ENCODE results near the gene GDF15.
A peak's percentile ranks its signal among the peaks of the same experiment; 100 is the strongest.

Gene GDF15

DNA sequence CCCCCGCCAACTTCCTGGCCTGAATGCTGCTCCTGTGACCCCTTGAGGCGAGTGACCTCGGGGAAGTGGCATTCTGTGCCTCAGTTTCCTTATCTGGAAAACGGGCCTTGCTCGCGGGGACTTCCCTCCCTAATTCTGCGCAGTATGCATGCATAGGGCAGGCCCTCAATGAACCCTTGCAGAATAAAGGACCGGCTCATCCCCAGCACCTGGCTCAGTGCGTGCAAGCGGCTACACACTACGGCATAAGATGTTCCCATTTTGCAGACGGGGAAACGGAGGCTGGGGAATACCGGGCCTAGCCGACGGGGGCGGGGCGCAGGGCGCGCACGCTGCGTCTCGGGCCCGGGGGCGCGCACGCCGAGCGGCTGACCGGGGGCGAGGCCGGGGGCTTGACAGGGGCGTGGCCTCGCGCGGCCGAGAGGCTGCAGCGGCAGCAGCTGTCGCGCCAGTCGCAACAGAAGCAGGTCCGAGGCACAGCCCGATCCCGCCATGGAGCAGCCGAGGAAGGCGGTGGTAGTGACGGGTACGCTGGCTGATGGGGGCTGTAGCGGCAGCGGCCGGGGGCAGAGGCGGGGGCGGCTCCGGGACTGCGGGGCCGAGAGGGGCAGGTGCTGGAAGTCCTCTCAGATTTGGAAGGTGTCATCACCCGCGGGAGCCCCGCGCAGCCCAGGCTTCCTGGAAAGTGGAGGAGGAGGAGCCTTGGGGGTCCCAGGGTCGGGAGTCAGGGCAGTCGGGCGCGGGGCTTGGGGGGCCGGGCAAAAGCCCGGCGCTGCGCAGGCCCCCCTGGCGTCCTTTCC lies 45.6 kb upstream of the GDF15 start, which contains the start of gene PGPEP1 (continued):
- TF ChIP-seq, protein P1, sequence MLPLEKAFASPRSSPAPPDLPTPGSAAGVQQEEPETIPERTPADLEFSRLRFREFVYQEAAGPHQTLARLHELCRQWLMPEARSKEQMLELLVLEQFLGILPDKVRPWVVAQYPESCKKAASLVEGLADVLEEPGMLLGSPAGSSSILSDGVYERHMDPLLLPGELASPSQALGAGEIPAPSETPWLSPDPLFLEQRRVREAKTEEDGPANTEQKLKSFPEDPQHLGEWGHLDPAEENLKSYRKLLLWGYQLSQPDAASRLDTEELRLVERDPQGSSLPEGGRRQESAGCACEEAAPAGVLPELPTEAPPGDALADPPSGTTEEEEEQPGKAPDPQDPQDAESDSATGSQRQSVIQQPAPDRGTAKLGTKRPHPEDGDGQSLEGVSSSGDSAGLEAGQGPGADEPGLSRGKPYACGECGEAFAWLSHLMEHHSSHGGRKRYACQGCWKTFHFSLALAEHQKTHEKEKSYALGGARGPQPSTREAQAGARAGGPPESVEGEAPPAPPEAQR (tag by site-specific recombination; IDR thresholded peaks at IDR 0.05): no peak
- TF ChIP-seq PRDM1 (tag by site-specific recombination; IDR thresholded peaks at IDR 0.05) (no peak), ZNF707 (tag by site-specific recombination; IDR thresholded peaks at IDR 0.05) (no peak), YY1 (tag by site-specific recombination; IDR thresholded peaks at IDR 0.05) (peak; percentile 17; the same call in 1 of the 2 replicates), YY2 (tag by site-specific recombination; IDR thresholded peaks at IDR 0.05) (no peak), ZNF501 (tag by site-specific recombination; IDR thresholded peaks at IDR 0.05) (no peak), IKZF3 (tag by site-specific recombination; IDR thresholded peaks at IDR 0.05) (peak; percentile 14; the same call in 1 of the 2 replicates)
- TF ChIP-seq, protein P2, sequence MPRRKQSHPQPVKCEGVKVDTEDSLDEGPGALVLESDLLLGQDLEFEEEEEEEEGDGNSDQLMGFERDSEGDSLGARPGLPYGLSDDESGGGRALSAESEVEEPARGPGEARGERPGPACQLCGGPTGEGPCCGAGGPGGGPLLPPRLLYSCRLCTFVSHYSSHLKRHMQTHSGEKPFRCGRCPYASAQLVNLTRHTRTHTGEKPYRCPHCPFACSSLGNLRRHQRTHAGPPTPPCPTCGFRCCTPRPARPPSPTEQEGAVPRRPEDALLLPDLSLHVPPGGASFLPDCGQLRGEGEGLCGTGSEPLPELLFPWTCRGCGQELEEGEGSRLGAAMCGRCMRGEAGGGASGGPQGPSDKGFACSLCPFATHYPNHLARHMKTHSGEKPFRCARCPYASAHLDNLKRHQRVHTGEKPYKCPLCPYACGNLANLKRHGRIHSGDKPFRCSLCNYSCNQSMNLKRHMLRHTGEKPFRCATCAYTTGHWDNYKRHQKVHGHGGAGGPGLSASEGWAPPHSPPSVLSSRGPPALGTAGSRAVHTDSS (tag by site-specific recombination; IDR thresholded peaks at IDR 0.05): peak; percentile 36; the same call in 1 of the 2 replicates
- TF ChIP-seq, protein P3, sequence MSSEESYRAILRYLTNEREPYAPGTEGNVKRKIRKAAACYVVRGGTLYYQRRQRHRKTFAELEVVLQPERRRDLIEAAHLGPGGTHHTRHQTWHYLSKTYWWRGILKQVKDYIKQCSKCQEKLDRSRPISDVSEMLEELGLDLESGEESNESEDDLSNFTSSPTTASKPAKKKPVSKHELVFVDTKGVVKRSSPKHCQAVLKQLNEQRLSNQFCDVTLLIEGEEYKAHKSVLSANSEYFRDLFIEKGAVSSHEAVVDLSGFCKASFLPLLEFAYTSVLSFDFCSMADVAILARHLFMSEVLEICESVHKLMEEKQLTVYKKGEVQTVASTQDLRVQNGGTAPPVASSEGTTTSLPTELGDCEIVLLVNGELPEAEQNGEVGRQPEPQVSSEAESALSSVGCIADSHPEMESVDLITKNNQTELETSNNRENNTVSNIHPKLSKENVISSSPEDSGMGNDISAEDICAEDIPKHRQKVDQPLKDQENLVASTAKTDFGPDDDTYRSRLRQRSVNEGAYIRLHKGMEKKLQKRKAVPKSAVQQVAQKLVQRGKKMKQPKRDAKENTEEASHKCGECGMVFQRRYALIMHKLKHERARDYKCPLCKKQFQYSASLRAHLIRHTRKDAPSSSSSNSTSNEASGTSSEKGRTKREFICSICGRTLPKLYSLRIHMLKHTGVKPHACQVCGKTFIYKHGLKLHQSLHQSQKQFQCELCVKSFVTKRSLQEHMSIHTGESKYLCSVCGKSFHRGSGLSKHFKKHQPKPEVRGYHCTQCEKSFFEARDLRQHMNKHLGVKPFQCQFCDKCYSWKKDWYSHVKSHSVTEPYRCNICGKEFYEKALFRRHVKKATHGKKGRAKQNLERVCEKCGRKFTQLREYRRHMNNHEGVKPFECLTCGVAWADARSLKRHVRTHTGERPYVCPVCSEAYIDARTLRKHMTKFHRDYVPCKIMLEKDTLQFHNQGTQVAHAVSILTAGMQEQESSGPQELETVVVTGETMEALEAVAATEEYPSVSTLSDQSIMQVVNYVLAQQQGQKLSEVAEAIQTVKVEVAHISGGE (tag by site-specific recombination; conservative IDR thresholded peaks at IDR 0.05; ENCODE audit: low read depth): no peak

DNA sequence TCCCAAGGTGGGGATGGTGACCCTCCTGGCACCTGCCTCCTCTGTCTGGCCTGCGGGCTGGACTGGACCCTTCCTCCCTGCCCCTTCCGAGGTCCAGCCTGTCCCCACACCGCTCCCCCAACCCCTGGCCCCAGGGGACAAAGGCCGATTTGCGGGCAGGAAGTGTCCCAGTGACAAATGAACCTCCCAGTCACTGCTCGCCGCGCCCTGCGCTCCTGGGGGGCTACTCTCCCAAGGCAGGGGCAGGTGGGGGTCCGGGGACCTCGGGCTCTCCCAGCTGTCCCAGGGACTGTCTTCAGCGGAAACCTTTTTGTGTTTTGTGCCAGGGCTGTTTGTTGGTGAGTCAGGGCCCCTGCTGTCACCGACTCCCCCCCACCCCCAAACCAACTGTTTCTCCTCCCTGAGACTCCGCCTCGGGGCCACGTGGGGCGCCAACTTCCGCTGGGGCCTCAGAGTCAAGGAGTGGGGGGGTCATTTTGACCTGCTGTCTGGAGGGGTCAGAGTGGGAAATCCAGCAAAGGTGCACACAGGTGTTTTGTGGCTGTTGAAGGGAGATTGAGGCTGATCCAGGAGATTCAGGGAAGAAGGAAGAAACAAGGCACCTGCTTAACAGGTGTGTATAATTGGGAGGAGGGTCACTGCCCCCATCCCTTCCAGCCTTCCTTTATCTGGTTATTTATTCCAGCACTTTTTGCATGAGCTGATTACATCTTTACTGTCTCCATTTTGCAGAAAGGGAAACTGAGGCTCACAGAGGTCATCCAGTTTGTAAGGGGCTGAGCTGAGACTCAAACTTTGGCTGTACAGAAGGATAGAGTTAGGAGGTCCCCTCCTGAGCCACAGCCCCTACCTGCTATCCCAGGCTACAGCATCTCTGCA lies 44.7 kb upstream of the GDF15 start:
- H3K9me3 ChIP-seq (ENCODE audit: control insufficient read depth, insufficient read depth, low read depth, low read length): no peaks in the 10 kb centered on the region
- ChIA-PET CTCF (interaction anchor here (1.0 to 2.0 kb wide), 5 partner anchors 47 to 228 kb away, joined by 3 to 10 read pairs (median 4); no protein-coding TSS in a partner anchor), POLR2A (interaction anchor here (0.6 to 7.2 kb wide), 2 partner anchors 25 to 61 kb away, joined by 3 to 37 read pairs; partner anchors contain the start of gene JUND)
- no peaks in the 10 kb centered on the region for H3K36me3 ChIP-seq (ENCODE audit: control insufficient read depth in 2 of 2, insufficient read depth in 1 of 2, low read length in 2 of 2)
- no peak overlapping the region for H3K27ac ChIP-seq (ENCODE audit: extremely low read depth, low read depth, low read length)
- H3K4me1 ChIP-seq (ENCODE audit: control insufficient read depth, insufficient read depth, low read length): no peaks in the 10 kb centered on the region
- H3K4me3 ChIP-seq (ENCODE audit: low read depth, low read length): peak overlapping the region; percentile 90
- peak; percentile 70 for TF ChIP-seq SCRT1 (tag by site-specific recombination; IDR thresholded peaks at IDR 0.05; ENCODE audit: borderline replicate concordance)
- TF ChIP-seq KLF10 (tag by site-specific recombination; IDR thresholded peaks at IDR 0.05): no peak
- TF ChIP-seq ZBTB20 (tag by site-specific recombination; IDR thresholded peaks at IDR 0.05): no peak
- TF ChIP-seq ZBTB48 (tag by site-specific recombination; IDR thresholded peaks at IDR 0.05): peak; percentile 94; the same call in 1 of the 2 replicates
- 0 out of 2 replicates have a peak, but pooled peaks have one; percentile 16 for TF ChIP-seq ZNF366 (tag by site-specific recombination; conservative IDR thresholded peaks at IDR 0.05)
- no peak for TF ChIP-seq ZNF785 (tag by site-specific recombination; IDR thresholded peaks at IDR 0.05)
- peak; percentile 38; the same call in 1 of the 2 replicates for TF ChIP-seq ZNF660 (tag by site-specific recombination; IDR thresholded peaks at IDR 0.05)
- peak; percentile 24; the same call in 1 of the 2 replicates for TF ChIP-seq ZXDB (tag by site-specific recombination; IDR thresholded peaks at IDR 0.05)
- TF ChIP-seq GLIS1 (tag by site-specific recombination; IDR thresholded peaks at IDR 0.05): peak; percentile 99
- TF ChIP-seq ZFHX2 (tag by site-specific recombination; conservative IDR thresholded peaks at IDR 0.05): no peak
- TF ChIP-seq GLIS2 (tag by site-specific recombination; IDR thresholded peaks at IDR 0.05): peak; percentile 89
- TF ChIP-seq ZEB2 (tag by site-specific recombination; IDR thresholded peaks at IDR 0.05): peak; percentile 73
- TF ChIP-seq BCL11A (tag by site-specific recombination; IDR thresholded peaks at IDR 0.05; ENCODE audit: low read depth): no peak; the same call in 1 of the 2 replicates
- peak; percentile 76 for TF ChIP-seq ZNF335 (tag by site-specific recombination; conservative IDR thresholded peaks at IDR 0.05)
- TF ChIP-seq SP2 (tag by site-specific recombination; IDR thresholded peaks at IDR 0.05): peak; percentile 27; the same call in 1 of the 2 replicates
- TF ChIP-seq, protein P3 (tag by site-specific recombination; conservative IDR thresholded peaks at IDR 0.05; ENCODE audit: low read depth): peak; percentile 65
